SK-N-SH (cell line): ENCODE results near the gene FDX1.

Experiments used
- CTCF ChIP-seq: fragments of 200-600 bp; sonication (generic); IDR thresholded peaks from 2 replicates; pipeline ENCODE4 v1.6.1; 2017; ENCODE audit warnings: antibody characterized with exemption, mild to moderate bottlenecking, moderate library complexity
- GABPA ChIP-seq: IDR thresholded peaks from 2 replicates; pipeline ENCODE4 v1.4.0; 2012; ENCODE audit warnings: low read depth, mild to moderate bottlenecking
- MEF2A ChIP-seq: IDR thresholded peaks from 2 replicates; pipeline ENCODE4 v1.4.0; 2012; ENCODE audit warnings: low read depth, borderline replicate concordance
- MXI1 ChIP-seq: IDR thresholded peaks from 2 replicates; pipeline ENCODE4 v1.6.1; 2012; ENCODE audit warnings: mild to moderate bottlenecking, low read depth, low read length, improper control_type of control experiment
- REST ChIP-seq: IDR thresholded peaks from 2 replicates; pipeline ENCODE4 v1.6.1; 2012; ENCODE audit warnings: mild to moderate bottlenecking, low read depth, low read length, moderate library complexity
- RFX5 ChIP-seq: IDR thresholded peaks from 2 replicates; pipeline ENCODE4 v1.6.1; 2012; ENCODE audit warnings: mild to moderate bottlenecking, improper control_type of control experiment, low read length
- TEAD4 ChIP-seq: IDR thresholded peaks from 2 replicates; pipeline ENCODE4 v1.4.0; 2012; ENCODE audit warnings: mild to moderate bottlenecking, borderline replicate concordance; ENCODE audit not compliant: insufficient read depth
- YY1 ChIP-seq: IDR thresholded peaks from 2 replicates; pipeline ENCODE4 v1.4.0; 2012; ENCODE audit warnings: low read depth, mild to moderate bottlenecking

- TF ChIP-seq CTCF = no peak
- TF ChIP-seq TEAD4 = no peak
- no peak for TF ChIP-seq MEF2A
- TF ChIP-seq MXI1 = no peak
- no peak for TF ChIP-seq REST
- TF ChIP-seq RFX5 = no peak
- no peak for TF ChIP-seq YY1
- TF ChIP-seq GABPA = no peak
These were observed 3.1 kb downstream of the FDX1 start for GRCh38 chr11:110432713-110433392.
